GM19397 (cell line): Measurements from ENCODE around the gene ZNF502.

Experiments used
- ATAC-seq: cut with Tn5 transposase; IDR thresholded peaks from one replicate; pipeline ENCODE4 v1.9.1; 2021; ENCODE audit warnings: mild to moderate bottlenecking, moderate library complexity; ENCODE audit not compliant: unreplicated experiment

Gene ZNF502

GRCh38 chr3:44764248-44764647 is 51.8 kb downstream of the ZNF502 start:
- no peak for ATAC-seq

GRCh38 chr3:44771424-44772098 is 59.1 kb downstream of the ZNF502 start:
- ATAC-seq: no peak

- ATAC-seq: no peak
Observed at GRCh38 chr3:44772099-44772442, 59.6 kb downstream of the ZNF502 start.
